GM12865 (cell line): Measurements from ENCODE around the gene TMEM107.

ENCODE experiments used
- DNase-seq: peaks from one replicate; pipeline ENCODE4 v3.0.0; 2010; ENCODE audit warnings: low read depth
- H3K4me3 ChIP-seq: 2 replicates; pipeline ENCODE4 v1.5.1; 2011; ENCODE audit warnings: mild to moderate bottlenecking, low read depth, low read length, control low read depth
- TF ChIP-seq, protein P1 (sequence below): IDR thresholded peaks from 2 replicates; pipeline ENCODE4 v1.5.1; 2011; ENCODE audit warnings: low read length, control low read depth, low read depth, inconsistent platforms; ENCODE audit not compliant: insufficient read depth; ENCODE audit errors: missing control alignments

TMEM107 gene

DNA sequence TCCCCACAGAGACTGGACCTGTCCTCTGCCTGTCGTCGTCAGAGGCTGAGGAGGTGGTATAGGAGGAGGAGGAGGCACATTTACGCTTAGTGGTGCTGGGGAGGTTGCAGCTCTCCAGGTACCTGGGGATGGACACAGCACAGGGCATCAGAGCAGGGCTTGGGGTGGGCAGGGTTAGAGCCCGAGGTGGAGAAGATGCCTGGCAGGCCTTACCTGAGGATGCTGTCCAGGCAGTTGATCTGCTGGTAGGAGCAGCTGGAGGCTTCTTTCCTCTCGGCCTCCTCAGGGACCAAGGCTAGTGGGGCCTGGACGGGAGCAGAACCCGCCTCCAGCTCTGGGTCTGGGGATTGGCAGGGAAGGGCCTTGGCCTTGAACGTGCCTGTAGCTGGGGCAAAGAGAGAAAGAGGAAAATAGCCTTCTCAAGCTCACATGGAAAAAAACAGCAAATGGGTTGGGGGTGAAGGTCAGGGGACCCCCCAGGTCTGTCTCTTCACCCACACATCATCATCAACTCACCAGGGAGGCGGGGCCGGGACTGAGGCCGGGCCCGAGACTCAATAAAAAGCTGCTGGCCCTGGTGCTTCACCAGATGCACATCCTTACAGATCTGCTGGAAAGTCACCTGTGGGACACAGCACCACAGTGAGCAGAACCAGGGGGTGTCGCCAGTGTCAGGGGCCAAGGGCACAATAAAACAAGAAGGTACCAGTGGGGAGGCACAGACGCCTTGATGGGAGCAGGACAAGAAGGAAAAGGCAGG is 29.6 kb downstream of the TMEM107 start:
- DNase-seq, result no peak
- no peak overlapping the region for H3K4me3 ChIP-seq
- TF ChIP-seq, protein P1, sequence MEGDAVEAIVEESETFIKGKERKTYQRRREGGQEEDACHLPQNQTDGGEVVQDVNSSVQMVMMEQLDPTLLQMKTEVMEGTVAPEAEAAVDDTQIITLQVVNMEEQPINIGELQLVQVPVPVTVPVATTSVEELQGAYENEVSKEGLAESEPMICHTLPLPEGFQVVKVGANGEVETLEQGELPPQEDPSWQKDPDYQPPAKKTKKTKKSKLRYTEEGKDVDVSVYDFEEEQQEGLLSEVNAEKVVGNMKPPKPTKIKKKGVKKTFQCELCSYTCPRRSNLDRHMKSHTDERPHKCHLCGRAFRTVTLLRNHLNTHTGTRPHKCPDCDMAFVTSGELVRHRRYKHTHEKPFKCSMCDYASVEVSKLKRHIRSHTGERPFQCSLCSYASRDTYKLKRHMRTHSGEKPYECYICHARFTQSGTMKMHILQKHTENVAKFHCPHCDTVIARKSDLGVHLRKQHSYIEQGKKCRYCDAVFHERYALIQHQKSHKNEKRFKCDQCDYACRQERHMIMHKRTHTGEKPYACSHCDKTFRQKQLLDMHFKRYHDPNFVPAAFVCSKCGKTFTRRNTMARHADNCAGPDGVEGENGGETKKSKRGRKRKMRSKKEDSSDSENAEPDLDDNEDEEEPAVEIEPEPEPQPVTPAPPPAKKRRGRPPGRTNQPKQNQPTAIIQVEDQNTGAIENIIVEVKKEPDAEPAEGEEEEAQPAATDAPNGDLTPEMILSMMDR, result no peak

DNA sequence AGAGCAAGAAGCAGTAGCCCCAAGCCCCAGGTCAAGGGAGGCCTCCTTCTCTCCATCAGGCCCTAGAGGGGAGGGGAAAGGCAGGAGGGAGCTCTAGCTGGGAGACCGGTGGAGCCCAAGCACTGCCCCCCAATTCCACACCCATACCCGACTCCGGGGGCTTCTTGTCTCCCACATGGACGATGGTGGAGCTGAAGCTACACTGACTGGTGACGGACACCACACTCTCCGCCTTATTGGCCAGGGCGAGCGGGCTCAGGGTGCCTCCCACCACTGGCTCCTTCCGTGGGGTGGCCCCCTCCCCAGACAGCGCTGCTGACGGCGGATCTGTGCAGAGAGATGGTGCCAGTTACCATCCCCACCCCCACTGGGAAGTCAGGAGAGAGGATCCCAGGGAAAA is 30.4 kb downstream of the TMEM107 start:
- no peak overlapping the region for H3K4me3 ChIP-seq
- TF ChIP-seq, protein P1, result no peak
- no peak for DNase-seq

DNA sequence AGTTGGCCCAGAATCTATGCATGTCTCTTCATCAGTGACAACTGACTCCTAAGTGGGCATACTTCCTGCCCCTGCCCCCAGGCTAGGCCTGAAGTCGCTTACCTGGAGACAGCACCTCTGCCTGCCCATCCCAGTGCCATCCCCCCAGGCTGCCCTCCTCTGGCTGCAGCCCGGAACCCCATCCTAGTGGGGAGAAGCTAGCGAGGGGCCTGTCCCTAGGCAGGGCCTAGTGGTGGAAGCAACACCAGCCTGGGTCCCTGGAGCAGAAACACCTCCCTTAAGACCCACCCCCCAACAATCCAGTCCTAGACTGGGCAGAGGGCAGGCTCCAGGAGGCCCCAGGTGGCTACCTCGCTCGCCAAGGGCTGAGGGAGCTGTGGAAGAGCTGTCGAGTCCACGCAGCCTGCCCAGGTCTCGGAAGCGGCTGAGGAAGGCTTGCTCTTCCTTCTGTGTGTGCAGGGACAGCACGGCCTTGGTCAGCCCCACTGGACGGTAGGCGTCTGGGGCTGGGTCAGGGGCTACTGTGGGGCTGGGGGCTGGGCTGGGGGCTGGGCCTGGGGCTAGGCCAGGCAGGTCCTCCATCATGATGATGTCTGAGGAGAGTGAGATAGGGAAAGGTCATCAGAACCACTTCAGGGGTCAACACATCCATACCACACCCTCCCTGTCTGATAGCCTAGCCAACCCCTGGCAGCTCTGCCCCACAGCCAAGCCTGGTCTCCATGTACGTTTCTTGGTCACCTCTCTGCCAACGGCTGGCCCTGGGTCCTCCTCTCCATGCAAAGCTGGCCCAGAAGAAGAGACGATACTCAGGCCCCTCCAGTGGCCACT is 31.6 kb downstream of the TMEM107 start:
- no peak for DNase-seq
- no peak overlapping the region for H3K4me3 ChIP-seq
- TF ChIP-seq, protein P1, result no peak

DNA sequence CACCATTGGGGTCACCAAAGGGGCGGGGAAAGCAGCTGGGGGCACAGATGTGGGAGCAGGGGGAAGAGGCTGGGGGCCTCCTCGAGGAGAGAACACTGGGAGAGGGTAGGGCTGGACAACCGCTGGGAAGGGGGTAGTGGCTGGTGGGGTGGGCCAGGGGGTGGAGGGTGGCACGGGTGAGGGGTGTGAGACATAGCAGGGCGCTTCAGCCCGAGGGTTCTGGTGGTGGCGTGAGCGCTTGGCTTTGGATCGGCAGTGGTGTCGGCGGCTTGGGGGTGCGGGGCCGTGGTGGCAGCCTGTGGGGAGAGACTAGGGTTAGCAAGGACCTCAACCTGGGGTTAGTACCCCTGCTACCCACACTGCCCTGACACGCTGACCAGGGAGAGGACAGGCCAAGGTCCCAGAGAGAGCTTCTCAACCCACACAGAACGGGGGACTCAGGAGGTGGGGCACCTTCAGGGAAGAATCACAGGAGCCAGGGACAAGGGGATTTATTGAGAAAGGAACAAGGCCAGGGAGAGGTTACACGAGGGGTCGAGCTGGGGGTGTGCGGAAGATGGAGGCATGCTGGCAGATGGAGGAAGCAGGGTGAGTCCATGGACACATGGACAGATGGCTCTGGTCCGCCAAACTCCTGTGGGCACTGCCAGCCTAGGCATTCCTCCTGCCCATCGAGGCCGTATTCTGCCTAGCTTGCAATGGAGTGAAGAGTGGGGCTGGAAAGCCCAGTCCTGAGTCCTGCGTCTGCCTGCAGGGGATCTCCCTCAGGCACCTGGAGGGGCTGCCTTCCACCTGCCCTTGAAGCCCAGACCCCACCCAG is 32.4 kb downstream of the TMEM107 start:
- TF ChIP-seq, protein P1, result no peak
- DNase-seq, result no peak
- H3K4me3 ChIP-seq, result no peak overlapping the region

DNA sequence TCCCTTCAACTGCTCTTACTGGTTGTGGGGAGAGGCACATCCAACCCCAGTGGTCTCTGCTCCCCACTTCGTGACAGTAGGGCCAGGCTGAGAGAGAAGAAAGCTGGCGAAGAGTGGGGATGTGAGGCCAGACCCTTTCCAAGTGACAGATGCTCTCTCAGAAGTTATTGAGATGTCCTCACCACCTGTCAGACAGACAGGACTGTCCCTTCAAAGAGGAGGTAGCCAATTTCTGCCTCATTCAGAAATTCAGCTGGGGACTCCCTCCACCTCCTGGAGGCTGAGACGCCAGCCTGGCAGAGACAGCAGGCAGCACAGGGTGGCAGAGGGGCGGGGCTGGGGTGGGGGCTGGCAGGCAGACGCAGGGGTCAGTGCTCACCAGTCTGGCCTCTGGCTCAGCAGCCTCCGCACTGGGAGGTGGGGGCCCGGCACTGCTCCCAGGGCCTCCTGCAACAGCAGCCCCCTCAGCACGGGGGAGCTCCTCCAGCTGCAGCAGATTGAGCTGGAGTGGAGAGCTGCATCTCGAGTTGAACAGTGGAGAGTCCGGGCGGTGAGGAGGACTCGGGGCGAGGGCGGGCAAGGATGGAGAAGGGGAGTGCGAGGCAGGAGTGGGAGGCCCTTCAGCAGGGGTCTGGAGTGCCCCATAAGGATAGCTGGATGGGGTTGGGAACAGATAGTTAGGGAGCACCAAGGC is 33.1 kb downstream of the TMEM107 start:
- H3K4me3 ChIP-seq, result no peak overlapping the region
- DNase-seq, result no peak
- TF ChIP-seq, protein P1, result no peak
